HG02970 (cell line): Measurements from ENCODE around the gene GPC5.
"Not testable (repeated sequence)": the region's sequence is repeated elsewhere in the genome, so short reads cannot be mapped to it uniquely, and the experiment has no call there.

Source experiments
- ATAC-seq: cut with Tn5 transposase; IDR thresholded peaks from one replicate; pipeline ENCODE4 v1.9.1; 2021; ENCODE audit warnings: mild to moderate bottlenecking, moderate library complexity, moderate number of reproducible peaks; ENCODE audit not compliant: unreplicated experiment, low FRiP score

The GPC5 gene

DNA sequence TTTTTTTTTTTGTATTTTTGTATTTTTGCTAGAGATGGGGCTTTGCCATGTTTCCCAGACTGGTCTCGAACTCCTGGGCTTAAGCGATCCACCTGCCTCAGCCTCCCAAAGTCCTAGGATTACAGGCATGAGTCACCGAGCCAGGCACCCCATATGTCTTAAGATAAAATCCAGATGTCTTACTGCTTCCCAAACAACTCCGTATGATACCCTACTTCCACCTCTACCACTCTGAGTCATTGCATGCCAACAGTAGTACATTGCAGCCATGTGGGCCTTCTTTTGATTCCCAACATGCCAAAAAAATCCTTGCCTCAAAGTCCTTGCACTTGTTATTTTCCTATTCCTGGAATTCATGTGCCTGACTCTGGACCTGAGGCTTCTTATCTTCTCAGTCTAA is 799.2 kb downstream of the GPC5 start:
- ATAC-seq: no peak

DNA sequence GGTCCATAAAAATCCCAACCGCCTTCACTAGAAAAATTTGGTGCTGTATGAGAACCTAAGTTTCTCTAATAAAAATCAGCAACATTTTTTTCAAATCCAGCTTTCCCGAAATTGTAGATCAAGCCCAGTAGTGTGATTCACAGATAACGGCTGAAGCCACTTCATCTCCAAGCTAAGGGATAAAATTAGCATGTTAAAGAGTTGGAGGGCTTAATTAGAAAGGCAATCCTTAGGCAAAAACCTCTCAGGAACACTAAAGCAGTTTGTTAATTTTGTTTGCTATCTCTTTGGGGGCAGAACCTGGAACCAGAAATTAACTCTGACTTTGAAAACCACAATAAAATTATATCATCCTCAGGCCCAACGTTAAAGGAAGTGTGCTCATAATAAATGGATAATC is 820.2 kb downstream of the GPC5 start:
- no peak for ATAC-seq

DNA sequence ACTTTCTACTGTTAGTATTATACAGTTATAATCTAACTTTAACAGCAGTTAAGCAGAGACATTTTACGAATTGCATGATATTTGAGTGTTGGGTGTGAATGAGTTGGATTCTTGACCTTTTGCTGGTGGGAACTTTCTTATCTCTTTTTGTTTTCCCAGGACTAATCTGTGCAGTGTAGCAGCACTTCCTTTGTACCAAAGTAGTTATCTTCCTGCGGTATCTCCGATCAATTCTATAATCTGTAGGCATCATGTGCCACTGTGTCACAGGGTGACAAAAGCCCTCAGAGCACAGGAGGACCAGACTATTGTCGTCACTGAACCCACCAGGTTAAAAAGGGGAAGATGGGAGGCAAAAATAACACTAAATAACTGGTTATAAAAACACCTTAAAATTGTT is 823.5 kb downstream of the GPC5 start:
- ATAC-seq: no peak

DNA sequence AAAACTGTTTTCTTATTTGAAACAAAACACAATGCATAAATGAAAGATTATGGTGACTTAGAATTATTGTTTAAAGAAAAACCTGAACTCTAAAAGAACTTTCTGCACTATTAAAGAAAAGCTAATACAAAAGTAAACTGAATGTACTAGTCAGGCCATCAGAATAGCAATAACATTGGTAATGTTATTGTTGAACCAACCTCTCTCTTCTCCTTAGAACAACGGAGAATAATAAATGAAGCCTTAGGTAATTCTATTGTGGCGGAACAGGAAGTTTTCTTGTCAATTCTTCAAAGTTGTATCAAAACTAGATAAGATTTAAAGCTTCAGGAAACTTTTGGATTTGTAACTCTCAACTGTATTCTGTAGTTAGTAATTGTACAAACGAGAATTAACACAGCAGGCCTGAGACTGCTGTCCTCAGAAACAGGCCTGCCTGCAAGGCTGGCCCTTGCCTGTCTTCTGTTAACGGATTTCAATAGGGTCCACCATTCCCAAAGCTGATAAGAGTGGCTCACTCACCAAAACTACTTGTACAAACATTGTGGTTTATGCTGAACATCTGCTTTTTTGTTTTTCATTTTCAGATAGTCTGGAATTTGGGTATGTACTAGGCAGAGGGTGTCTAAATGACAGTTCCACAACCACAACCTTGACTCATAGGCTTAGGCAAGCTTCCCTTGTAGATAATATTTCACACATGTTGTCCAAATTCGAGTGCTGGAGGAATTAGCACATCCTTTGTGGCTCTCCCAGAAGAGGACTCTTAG is 825.8 kb downstream of the GPC5 start:
- no peak for ATAC-seq

DNA sequence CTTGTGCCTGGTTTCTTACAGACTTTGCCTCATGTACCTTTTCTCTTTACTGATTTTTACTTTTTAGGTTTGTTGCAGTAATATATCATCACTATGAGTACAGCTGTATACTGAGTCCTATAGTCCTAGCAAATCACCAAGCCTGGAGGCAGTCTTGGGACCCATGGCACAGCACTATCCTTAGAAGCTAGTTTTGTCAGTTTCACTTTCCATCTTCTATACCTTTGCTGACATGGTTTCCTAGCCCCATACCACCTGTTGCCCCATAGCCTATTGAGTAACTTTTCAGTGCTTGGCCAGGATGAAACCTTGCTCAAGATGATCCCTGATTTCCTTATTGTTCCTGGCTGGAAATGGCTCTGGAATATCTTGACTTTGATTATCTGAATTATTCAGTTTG is 826.4 kb downstream of the GPC5 start:
- ATAC-seq: no peak

DNA sequence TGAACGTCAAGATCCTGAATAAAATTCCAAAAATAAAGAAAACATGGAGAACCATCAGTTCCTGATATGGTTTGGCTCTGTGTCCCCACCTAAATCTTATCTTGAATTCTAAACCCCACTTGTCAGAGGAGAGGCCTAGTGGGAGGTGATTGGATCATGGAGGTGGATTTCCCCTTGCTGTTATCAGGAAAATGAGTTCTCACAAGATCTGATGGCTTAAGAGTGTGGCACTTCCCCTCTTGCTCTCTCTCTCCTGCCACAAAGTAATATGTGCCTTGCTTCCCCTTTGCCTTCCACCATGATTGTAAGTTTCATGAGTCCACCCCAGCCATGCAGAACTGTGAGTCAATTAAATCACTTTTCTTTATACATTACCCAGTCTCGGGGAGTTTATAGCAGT is 827.4 kb downstream of the GPC5 start:
- no peak for ATAC-seq

DNA sequence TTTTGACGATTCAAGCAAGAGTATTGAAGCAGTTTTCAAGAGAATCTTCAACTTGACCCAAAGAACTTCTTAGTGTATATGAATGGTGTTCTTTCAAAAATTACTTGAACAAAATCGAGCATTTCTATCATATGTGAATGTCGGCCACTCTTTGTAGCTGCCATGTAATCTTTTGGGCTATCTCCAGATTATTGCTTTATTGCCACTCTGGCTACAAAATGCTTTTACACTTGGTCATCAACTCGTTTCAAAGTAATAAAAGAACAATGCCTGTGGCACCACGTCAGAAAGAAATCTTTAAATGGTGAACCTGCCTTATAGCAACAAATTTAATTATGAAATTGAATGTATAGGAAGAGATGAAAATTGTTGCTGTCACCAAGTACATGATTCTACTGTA is 834.5 kb downstream of the GPC5 start:
- no peak for ATAC-seq

DNA sequence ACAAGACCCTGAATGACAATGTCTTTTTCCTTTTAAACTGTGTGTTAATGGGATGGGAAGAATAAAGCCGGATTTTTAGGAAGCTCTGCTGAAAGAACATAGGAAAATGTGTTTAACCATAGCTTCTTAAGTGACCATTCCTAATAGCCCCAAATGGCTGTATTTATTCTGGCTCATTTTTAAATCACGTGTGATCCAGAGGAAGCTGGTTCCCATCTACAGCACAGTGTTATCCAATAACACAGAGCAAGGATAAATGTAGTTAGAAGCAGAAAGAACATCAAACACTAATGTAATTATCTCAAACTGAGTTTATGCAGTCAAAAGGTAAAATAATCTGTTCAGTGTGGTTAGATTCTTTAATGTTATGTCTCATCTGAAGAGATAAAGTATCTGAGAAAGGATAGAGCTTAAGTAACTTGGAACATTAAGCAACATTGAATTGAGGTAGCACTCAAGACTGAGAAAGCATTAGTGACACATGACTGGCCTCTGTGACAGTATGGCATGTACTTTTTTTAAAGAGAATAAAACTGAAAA is 853.3 kb downstream of the GPC5 start:
- ATAC-seq: no peak

DNA sequence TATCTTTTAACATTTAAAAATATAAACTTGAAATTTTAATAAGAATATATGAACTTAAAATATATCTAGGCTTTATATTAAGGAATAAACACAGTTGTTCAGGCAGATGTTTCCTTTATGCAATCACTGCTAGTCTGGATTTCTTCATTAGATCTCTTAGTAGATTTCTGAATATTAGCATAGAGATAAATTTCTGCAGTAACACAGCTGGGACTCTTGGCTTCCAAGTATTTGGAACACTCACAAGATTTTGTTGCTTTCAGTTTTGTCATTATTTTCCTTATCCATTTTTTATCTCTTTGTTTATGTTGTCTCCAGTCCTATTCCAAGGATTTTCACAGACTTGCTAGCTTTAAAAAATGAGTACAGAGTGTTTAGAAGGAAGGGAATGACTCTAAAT is 857.1 kb downstream of the GPC5 start:
- ATAC-seq: no peak

DNA sequence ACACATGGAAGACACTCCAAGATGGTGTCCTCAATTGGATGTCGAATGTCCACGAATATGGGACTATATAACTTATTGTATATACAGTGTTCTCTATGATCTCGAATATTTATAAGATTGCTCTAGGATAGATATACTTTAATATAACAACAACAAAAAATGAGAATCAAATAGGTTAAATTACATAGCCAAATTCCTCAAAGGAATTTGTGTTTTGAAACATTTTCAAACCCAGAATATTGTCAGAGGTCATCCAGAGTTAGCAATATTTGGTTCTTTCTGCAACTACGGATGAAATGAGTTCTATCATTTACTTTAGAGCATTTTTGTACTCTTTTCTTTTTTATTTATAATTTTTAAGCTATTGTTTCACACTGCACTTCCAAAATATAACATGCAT is 857.8 kb downstream of the GPC5 start:
- ATAC-seq: no peak

DNA sequence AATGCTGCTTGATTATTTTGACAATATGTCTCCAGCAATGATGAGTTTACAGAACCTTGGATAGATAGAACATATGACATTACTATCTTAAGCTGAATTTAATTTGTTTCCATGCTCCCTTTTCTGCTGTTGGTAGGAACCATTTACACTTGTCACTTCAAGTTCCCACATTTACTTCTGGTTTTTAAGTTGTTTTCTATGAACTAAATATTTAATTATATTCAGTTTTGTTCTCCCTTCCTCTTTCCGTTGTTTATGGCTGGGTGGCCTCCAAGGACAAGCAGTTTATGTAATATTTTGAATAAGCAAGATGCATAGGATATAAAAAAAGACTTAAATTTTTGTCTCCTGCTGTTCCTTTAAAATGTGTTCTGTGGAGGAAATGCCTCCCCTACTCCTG is 860.6 kb downstream of the GPC5 start:
- ATAC-seq: no peak

DNA sequence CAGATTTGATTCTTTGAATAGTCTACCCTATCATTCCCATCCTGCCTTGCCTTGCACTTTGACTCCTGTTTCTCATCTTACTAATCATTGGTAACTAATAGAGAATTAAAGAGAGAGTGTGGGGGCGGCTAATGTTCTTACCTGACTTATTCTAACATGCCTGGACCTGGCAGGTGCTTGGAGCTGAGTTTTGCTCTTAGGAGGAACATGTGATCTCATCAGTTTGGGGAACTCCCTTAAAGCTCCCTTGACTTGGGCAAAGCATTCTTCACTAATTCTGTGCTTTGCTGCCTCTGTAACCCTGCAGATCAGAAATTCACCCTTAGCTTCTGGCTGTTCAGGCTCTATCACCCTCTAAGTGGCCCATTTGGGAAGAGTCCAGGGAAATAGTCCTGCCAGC is 861.1 kb downstream of the GPC5 start:
- no peak for ATAC-seq

DNA sequence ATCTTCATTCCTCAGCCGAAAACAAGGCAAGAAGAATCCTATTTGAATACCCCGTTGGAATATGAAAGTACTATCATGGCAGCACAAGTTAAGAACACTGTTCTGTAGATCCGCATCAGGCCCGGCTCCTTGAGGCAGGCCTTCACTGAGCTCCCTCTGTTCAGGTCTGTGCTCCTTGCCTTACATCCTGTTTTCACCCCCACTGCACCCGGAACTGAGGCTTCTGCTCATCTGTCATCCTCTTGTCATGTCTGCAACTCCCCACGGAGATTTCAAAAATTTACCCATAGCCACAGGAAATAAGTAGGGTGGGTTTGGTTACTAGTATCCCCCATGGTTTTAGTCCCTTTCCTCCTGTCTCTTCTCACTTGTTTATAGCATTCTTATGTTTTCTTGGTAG is 861.9 kb downstream of the GPC5 start:
- ATAC-seq: no peak

DNA sequence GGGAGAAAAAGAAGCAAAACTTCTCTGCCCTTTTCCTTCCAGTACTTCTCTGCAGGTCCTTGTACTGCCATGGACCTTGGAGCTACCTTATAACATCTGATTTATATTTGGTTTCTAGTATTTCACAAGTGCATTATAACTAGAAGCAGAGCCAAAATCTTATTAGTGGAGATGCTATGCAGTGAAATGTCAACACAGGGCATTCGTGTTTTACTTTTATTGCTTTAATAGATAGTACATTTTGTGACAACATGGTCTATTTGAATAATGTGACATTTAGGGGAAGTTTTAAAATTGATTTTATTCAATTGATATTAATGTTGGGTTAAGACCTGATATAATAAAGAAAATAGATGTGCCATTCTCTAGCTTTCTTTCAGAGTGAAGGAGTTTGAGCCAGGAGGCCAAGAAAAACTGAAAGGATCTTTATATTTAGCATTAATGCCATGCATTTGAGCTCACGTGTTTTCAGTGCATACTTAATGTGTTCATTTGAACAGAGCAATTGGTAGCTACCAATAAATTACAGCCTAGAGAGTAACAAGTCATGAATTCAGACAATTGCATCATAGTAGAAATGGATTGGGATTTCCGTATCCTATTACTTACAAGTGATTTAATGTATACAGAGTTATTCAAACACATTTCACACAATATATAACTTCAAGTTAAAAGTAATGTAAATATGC is 863.8 kb downstream of the GPC5 start:
- ATAC-seq: no peak

DNA sequence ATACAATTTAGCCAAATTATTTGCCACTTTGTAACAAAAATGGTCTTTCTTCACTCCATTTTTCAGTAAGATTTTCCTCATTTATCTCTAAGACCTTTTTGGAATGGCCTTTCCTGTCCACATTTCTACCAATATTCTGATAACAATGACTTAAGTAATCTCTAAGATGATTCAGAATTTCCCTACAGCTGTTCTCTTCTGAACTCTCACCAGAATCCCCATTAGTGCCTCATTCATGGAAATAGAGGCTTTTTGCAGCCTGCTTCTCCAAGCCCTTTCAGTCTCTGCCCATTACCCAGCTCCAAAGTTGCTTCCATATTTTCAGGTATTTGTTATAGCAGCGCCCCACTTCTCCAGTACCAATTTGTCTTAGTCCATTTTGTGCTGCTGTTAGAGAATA is 867.0 kb downstream of the GPC5 start:
- no peak for ATAC-seq

DNA sequence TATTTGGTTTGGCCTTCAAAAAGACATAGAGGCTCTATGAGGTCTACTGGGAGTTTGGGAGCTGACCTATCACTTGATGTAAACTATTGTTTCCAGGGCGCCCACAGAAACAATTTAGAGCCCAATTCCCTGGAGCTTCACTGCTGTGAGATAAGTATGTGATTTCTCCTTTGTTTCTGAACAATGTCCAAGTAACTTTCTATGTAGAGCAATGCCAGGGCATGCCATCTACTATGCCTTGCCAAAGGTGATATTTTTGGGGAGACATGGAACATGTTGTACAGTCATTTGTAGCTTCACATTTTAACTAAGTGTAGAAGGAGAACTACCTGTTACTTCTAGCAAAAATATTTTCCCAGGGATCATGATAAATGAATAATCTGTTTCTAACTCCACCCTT is 872.6 kb downstream of the GPC5 start:
- ATAC-seq: no peak

DNA sequence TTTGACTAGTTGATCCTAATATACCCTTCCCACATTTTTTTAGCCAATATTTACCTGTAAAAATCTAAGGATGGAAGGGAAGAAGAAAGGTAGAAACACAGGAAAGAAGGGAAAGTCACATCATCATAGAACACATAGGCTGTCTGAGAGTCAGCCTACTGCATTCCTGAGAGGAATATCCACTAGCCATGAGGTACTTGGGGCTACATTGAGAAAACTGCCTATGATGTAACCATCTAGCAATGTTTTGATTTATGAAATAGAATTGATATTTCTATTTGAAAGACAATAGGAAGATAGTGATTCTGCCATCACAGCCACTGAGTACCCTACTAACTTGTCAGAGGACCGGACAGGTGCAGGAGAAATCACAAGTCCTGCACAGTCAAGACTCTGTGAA is 873.8 kb downstream of the GPC5 start:
- ATAC-seq: no peak

DNA sequence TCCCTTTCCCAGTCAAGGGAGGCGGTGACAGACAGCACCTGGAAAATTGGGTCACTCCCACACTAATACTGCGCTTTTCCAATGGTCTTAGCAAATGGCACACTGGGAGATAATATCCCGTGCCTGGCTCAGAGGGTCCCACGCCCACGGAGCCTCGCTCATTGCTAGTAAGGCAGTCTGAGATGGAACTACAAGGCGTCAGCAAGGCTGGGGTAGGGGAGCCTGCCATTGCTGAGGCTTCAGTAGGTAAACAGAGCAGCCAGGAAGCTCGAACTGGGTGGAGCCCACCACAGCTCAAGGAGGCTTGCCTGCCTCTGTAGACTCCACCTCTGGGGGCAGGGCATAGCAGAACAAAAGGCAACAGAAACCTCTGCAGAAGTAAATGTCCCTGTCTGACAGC is 882.6 kb downstream of the GPC5 start:
- not testable (repeated sequence) for ATAC-seq

DNA sequence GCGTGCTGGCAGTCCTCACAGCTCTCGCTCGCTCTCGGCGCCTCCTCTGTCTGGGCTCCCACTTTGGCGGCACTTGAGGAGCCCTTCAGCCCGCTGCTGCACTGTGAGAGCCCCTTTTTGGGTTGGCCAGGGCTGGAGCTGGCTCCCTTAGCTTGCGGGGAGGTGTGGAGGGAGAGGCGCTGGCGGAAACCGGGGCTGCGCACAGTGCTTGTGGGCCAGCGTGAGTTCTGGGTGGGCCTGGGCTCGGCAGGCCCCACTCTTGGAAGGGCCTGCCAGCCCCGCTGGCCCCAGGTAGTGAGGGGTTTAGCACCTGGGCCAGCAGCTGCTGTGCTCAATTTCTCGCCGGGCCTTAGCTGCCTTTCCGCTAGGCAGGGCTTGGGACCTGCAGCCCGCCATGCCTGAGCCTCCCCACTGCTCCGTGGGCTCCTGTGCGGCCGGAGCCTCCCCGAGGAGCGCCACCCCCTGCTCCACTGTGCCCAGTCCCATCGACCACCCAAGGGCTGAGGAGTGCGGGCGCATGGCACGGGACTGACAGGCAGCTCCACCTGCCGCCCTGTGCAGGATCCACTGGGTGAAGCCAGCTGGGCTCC is 892.4 kb downstream of the GPC5 start:
- not testable (repeated sequence) for ATAC-seq

DNA sequence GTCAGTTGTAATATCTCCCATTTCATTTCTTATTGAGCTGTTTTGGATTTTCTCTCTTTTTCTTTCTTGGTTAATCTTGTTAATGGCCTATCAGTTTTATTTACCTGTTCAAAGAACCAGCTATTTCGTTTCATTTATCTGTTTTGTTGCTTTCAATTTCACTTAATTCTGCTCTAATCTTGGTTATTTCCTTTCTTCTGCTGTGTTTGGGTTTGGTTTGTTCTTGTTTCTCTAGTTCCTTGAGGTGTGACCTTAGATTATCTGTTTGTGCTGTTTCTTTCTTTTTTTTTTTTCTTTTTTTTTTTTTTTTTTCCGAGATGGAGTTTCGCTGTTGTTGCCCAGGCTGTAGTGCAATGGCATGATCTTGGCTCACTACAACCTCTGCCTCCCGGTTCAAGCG is 896.1 kb downstream of the GPC5 start:
- ATAC-seq: not testable (repeated sequence)

DNA sequence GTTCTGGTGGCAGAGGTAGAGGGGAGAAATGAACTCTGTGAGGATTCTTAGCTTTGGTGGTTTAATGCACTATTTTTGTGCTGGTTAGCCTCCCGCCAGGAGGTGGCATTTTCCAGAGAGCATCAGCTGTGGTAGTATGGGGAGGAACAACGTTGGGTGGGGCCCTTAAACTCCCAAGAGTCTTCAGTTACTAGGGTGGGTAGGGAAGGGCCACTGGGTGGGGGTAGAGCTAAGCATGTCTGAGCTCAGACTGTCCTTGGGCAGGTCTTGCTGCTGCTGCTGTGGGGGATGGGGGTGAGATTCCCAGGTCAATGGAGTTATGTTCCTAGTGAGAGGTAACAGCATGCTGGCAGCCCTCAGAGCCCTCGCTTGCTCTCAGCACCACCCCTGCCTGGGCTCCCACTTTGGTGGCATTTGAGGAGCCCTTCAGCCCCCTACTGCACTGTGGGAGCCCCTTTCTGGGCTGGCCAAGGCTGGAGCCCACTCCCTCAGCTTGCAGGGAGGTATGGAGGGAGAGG is 897.8 kb downstream of the GPC5 start:
- ATAC-seq: not testable (repeated sequence)
